ENCODE data around the gene ACTN1.
A peak's percentile ranks its signal among the peaks of the same experiment; 100 is the strongest.

ACTN1 gene

GRCh38 chr14:68932231-68932630, 46.9 kb downstream of the ACTN1 start:
- DNase-seq, result no peak

DNA sequence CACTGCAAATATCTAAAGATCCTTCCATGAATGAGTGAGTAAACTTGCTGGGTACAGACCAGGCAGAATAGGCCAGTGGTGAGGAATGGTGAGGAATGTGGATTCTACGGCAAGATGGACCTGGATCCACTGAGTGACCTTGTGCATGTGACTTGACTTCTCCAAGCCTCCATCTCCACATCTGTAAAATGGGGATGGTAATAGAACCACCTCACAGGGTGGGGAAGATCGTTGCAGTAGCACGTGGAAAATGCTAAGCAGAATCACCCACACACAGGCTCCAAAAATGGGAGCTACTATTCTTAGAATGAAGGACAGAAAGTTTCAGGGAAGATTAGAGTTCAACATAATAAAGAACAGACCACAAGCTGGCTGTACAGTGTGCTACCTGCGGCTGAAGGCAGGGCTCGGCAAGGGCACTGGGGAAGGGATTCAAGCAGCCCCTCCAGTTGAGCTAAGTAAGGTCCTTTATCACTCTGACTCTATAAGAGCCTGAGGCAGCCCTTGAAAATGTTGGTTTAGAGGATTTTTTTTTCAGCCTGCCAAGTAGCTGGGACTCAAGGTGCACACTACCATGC, 47.5 kb downstream of the ACTN1 start:
- DNase-seq, result no peak

GRCh38 chr14:68931063-68931462, 48.0 kb downstream of the ACTN1 start:
- no peak for DNase-seq

DNA sequence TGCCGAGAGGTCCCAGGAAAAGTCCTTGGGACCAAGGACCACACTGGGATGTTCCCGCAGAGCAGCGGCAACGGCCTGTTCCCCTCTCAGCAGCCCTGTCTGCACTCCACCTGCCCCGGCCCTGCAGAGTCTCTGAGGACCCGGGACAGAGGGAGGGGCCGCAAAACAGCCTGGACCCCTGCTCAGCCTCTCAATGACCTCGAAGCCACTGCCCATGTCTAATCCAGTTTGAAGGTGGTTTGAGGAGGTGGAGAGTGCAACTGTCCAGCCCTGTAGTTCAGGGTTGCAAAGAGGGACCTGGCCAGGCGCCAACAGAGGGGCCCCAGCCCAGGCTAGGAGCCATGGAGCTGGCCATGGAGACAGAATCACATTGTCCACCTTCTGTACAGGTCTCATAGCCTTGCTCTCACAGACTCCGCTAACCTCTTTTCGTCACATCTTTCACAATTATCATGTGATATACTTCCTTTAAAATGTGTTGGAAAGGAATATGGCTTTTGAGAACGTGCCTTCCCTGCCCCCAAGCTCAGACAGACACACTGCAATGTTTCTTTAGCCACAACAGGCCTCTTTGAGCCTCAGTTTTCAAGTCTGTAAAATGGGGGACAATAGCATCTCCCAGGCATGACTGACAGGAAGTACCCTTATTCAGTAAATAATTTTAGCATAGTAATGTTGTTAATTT, 49.3 kb downstream of the ACTN1 start:
- DNase-seq, result no peak

- DNase-seq, result no peak
Observed at GRCh38 chr14:68928770-68929550, 50.1 kb downstream of the ACTN1 start.

DNA sequence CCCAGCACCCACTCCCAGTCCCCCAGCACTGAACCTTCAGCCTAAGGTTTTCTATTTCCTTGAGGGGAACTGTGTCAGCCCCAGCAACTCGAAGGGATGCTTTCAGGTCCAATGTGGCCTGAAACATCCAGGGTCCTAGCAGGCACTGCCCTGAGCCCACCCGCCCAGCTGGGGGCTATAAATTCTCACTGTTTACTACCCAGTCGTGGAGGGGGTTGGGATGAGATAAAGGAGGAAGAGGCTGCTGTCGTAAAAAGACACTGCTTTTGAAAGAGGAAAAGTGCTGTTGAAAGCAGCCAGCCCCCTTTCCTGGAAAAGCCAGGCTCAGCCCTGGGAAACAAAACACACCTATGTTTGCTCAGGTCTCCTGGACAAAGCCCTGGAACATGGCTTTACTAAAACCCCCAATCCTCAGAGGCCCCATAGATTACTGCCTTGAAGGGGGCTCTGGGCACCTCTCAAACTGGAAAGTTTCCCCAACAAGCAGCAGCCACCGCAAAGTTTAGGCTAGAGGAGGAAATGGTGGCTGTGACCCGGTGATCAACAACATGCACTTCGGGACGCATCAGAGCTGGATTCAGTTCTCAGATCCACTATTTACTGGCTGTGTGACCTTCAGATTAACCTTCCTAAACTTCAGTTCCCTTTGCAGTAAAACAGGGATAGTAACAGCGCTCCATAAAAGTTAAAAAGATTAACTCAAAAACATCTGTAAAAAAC, 51.0 kb downstream of the ACTN1 start:
- DNase-seq, result no peak

DNA sequence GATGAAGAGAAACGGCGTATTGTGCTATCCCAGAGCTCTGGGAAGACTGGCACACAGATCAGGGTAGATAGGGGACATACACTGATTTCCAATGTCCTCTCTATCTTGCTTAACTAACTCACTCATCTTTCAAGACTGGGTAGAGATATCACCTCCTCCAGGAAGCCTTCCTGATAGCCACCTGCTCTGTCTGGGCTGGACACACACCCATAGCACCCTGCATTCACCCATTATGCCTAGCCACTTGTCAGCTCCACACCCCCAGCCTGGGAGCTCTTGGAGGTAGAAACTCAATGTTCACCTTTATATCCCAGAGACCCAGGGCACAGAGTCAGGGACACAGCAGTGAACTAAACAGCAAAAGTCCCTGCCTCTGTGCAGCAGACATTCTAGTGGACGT, 52.0 kb downstream of the ACTN1 start:
- no peak for DNase-seq

DNA sequence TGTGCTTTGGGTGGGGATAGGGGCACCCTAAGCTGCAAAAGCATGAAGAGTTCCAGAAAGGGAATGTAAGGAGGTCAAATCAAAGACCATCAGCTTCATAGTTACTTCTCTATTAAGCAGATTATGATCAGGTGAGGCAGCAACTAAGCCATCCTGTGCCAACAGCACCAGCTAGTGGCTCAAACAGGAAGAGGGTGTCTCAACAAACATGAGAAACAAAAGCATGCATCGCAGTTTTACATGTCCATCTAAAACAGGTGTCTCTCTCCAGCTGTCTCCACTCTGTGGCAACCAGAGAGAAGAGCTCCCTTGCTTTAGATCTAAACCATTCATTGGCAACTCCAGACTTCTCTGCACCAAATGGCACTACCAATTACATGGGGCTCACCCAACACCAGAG, 52.9 kb downstream of the ACTN1 start:
- no peak for DNase-seq

- no peak for DNase-seq
Observed at GRCh38 chr14:68925373-68925772, 53.7 kb downstream of the ACTN1 start.

DNA sequence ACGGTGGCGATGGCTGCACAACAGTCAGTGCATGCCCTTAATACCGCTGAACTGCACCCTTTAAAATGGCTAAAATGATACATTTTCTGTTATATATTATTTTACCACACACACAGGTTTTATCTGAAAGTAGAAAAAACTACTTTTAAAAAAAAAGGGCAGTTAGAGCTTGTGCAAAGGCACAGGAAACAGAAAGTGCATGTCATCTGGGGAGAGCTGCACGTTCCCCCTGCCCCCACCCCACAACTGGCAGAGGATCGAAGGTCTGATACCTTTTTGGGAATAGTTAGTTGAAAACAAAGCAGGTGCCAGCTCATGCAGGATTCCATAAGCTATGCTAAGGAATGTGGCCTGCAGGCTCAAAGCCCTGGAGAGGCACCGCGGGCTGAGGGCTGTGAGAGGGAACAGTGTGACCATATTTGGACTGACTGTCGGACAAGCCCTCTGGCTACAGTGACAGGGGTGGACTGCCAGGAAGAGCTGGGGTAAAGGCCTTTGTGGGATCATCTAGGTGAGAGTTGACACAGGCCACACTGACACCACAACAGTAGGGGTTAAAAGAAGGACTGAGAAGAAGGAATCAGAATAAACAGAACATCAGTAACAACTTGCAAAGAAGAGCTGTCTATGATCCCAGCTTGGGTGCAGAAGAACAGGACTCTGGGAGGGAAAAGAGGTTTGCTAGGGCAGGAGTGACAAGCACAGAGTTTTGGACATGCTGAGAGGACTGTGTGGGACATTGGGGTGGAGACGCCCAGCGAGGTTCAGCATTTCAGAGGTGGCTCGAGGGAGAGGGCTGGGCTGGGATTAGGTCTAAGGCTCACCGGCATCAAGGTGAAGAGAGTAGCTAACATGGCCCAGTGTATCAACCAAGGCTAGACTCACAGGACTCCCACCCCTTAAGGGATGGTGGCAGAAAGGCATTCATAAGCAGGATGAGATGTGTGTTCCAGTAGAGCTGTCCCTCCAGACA, 54.6 kb downstream of the ACTN1 start:
- DNase-seq, result no peak

DNA sequence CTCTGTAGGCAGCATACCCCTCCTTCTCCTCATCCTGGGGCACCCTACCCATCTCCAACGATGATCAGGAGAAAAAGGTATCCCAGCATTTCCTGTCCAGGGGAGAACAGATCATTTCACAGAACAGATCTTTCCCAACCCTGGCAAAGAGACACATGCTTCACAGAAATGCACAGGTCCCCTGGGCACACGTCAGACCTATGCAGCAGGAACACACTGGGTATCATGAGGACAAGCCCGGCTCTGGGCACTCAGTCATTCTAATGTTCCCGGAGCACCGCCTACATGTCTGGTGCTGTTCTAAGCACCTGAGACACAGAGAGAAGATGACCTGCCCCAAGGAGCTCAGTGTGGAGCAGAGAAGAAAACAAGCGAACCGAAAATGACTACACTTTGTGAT, 56.2 kb downstream of the ACTN1 start:
- no peak for DNase-seq

DNA sequence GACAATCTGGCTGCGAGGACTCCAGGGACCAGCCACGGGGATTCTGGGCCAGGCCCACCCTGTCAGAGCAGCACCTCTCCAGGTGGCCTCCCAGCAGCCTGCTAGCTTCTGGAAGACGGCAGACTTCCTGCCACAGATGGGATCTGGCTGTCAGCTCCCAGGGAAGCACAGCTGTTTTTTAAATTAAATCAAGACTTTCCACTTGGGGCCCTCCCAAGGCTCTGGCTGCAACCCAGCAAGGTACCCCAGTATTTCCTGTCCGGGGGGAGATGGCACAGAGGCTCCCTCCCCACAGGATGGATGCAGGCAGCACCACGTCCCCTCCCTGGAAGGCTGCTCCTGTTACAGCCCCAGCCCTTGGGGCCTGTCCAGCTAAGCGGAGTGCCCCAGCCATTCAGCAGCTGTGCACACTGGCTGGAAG, 56.9 kb downstream of the ACTN1 start:
- no peak for DNase-seq

DNA sequence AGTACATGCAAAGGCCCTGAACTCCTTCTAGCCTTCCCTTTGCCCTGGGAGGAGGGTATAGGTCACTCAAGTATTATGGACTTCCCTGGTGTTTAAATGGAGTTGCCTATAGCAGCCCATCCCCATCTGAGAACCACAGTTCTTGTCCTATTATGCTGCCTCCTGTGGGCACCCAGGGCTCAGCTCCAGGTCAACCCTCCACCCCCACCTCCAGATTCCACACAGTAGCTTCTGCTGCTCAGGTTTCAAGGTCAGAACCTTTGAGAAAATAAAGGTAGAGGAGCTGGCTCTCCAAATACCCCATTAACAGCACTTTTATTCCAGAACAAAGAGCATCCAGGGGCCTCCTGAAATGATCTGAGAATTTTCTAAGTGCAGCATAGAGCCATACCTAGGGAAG, 57.4 kb downstream of the ACTN1 start:
- no peak for DNase-seq

GRCh38 chr14:68921049-68921448, 58.1 kb downstream of the ACTN1 start:
- no peak for DNase-seq

- DNase-seq, result no peak
Observed at GRCh38 chr14:68919129-68919927, 59.8 kb downstream of the ACTN1 start.

DNA sequence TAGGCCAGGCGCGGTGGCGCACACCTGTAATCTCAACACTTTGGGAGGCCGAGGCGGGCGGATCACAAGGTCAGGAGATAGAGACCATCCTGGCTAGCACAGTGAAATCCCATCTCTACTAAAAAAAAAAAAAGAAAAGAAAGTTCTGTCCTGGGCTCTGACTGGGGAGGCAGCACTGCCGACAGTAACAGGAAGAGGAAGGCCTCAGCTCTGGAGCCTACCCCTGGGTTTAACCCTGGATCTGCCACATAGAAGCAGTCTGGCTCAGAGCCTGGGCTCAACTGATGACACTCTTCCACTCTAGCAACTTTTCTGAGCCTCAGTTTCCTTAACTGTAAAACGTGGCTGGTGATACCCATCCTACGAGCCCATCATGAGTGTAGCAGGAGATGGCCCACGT, 60.5 kb downstream of the ACTN1 start:
- no peak for DNase-seq

- no peak for DNase-seq
Observed at GRCh38 chr14:68916358-68916941, 62.7 kb downstream of the ACTN1 start.

DNA sequence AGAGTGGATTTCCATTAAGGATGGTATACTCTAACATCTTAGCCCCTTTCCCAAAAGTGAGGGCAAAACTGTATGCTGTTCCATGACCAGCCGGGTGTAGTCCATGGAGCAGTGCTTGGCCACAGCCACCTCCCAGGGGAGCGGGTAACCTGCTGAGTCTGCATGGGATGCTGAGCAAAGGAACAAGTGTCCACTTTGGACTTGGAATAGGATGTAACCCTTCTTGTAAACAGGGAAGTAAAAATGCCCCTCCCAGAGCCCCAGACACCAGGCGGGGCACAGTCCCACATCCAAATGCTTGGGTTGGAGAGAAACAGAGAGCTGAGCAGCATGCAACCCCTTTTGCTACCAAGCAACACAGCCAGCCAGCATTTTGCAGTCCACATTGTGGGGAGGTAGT, 65.6 kb downstream of the ACTN1 start:
- no peak for DNase-seq

GRCh38 chr14:68911594-68912227, 67.4 kb downstream of the ACTN1 start:
- DNase-seq, result peak; percentile 84

- no peak for DNase-seq
Observed at GRCh38 chr14:68910540-68910939, 68.6 kb downstream of the ACTN1 start.

DNA sequence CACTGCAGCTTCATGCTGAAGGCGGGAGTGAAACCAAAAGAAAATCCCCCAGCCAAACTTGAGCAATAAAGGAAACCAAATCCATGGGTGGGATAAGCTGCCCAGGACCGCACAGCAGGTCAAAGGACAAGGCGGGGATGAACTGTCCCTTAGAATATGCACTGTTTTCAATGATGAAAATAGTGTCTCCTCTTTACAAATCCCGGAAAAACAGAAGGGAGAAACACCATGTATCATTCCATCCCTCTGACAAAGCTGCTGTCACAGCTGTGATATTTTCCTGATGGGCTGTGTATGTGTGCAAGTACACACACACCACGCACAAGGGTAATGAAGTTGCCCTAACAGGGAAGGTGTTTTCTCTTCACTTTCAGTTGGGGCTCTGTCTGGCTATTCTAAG, 70.3 kb downstream of the ACTN1 start:
- no peak for DNase-seq

Data from NCI-H1092 treated with DMSO at 0.1 percent for 48 hours (cell line).